Calu3 (cell line): ENCODE measurements around the gene PDE1C. TPM values are rescaled to one million over a fixed set of nuclear protein-coding genes. Genes with fewer than 3 reads are reported as not detected.

Source experiments
- BruUV-seq: library from RNA; stranded (reverse); fragments of 400-500 nt; replicated peaks from 2 replicates; lab custom pipeline; 2021; lab: Mats Ljungman, UMichigan
- CTCF ChIA-PET: fragments of 300-600 bp; sonication (Branson Sonifier 250); formaldehyde crosslinking; loops from one replicate; lab custom pipeline; 2022; ENCODE audit warnings: antibody characterized with exemption; lab: Charles Lee
- DNase-seq: peaks from one replicate; pipeline ENCODE4 v3.0.0; 2022
- H3K27ac Mint-ChIP-seq: one replicate; pipeline ENCODE4 v1.8.0; 2022; ENCODE audit warnings: mixed read lengths; ENCODE audit not compliant: unreplicated experiment
- H3K27me3 Mint-ChIP-seq: one replicate; pipeline ENCODE4 v1.8.0; 2022; ENCODE audit warnings: mixed read lengths; ENCODE audit not compliant: unreplicated experiment
- H3K36me3 Mint-ChIP-seq: one replicate; pipeline ENCODE4 v1.8.0; 2022; ENCODE audit warnings: mild to moderate bottlenecking, moderate library complexity, mixed read lengths; ENCODE audit not compliant: insufficient read depth, unreplicated experiment
- H3K4me1 Mint-ChIP-seq: one replicate; pipeline ENCODE4 v1.8.0; 2022; ENCODE audit warnings: mild to moderate bottlenecking, low read depth, mixed read lengths; ENCODE audit not compliant: unreplicated experiment
- H3K4me3 Mint-ChIP-seq: one replicate; pipeline ENCODE4 v1.8.0; 2022; ENCODE audit warnings: mild to moderate bottlenecking, low read depth, moderate library complexity, mixed read lengths; ENCODE audit not compliant: unreplicated experiment
- H3K9me3 Mint-ChIP-seq: one replicate; pipeline ENCODE4 v1.8.0; 2022; ENCODE audit warnings: low read depth, mixed read lengths; ENCODE audit not compliant: unreplicated experiment
- intact Hi-C: fragments of 100-400 bp; cut with micrococcal nuclease; formaldehyde crosslinking; loops from one replicate; pipeline ENCODE4 v1.10.0; 2022; ENCODE audit not compliant: unreplicated experiment
- total RNA-seq: library from RNA; stranded (reverse); gene quantifications from 2 replicates; pipeline ENCODE4 v1.2.3, GENCODE V29; 2022
- TF ChIP-seq, protein P1 (sequence below): fragments of 200-600 bp; IDR thresholded peaks from one replicate; pipeline ENCODE4 v1.8.0; 2022; ENCODE audit warnings: antibody characterized with exemption; ENCODE audit not compliant: unreplicated experiment

PDE1C gene
- total RNA-seq, 1 experiment from 2014 or later, result 34.0 TPM

DNA sequence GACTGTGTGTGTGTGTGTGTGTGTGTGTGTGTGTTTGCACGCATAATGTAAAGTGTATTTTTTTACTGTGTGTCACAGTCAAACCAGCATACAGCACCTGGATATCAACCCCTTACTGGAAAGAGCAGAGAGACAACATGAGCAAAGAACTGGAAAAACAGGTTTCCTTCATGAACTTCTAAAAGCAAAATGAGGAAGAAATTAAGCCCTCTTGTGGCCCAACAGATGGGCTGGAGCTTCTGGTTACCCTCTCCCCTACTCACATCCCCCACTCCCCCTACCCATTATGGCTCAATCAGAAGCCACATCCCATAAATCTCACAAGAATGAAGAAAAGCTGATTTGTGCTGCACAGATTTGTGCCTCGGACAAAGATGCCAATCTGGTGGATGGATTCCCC is 36.2 kb downstream of the PDE1C start:
- intact Hi-C loops, result no loop called here
- CTCF ChIA-PET, result interaction anchor here (0.6 to 1.5 kb wide), 4 partner anchors 8 to 446 kb away, joined by 3 to 4 read pairs (median 4); no protein-coding TSS in a partner anchor
- DNase-seq, result peak; percentile 39
- Mint-ChIP-seq H3K9me3 (peaks cover 4% of the 10 kb centered on the region), H3K4me3 (peak overlapping the region; percentile 23), H3K27ac (peak overlapping the region; percentile 85), H3K36me3 (peaks cover 15% of the 10 kb centered on the region), H3K27me3 (no peaks in the 10 kb centered on the region), H3K4me1 (peaks cover 84% of the 10 kb centered on the region)
- TF ChIP-seq, protein P1, sequence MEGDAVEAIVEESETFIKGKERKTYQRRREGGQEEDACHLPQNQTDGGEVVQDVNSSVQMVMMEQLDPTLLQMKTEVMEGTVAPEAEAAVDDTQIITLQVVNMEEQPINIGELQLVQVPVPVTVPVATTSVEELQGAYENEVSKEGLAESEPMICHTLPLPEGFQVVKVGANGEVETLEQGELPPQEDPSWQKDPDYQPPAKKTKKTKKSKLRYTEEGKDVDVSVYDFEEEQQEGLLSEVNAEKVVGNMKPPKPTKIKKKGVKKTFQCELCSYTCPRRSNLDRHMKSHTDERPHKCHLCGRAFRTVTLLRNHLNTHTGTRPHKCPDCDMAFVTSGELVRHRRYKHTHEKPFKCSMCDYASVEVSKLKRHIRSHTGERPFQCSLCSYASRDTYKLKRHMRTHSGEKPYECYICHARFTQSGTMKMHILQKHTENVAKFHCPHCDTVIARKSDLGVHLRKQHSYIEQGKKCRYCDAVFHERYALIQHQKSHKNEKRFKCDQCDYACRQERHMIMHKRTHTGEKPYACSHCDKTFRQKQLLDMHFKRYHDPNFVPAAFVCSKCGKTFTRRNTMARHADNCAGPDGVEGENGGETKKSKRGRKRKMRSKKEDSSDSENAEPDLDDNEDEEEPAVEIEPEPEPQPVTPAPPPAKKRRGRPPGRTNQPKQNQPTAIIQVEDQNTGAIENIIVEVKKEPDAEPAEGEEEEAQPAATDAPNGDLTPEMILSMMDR, result peak; percentile 63
- no TSS peak for BruUV-seq

DNA sequence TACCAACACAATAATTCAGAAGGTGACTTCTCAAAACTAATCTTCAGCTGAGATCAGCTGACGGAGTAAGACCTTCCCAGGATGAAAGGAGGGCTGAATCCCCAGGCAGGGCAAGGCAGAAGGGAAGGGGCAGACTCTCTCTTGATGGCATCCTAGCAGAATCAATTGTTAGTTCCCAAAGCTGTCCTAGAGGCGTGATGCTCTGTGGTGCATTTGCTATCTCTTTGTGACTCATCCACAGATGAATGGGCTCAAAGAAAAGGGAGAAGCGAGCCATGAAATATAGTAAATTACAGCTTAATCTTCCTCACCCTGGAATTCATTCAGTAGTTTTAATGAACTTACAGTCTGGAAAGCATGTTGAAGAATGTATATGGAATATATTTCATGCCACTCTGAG is 37.2 kb downstream of the PDE1C start:
- BruUV-seq, result no TSS peak
- intact Hi-C loops, result no loop called here
- peaks cover 74% of the 10 kb centered on the region for H3K4me1 Mint-ChIP-seq
- TF ChIP-seq, protein P1, result no peak
- H3K4me3 Mint-ChIP-seq, result no peak overlapping the region
- H3K27ac Mint-ChIP-seq, result no peak overlapping the region
- H3K36me3 Mint-ChIP-seq, result peaks cover 15% of the 10 kb centered on the region
- H3K9me3 Mint-ChIP-seq, result peaks cover 4% of the 10 kb centered on the region
- CTCF ChIA-PET, result interaction anchor here (0.9 to 1.3 kb wide), 2 partner anchors 9 to 94 kb away, joined by 3 to 4 read pairs; no protein-coding TSS in a partner anchor
- H3K27me3 Mint-ChIP-seq, result no peaks in the 10 kb centered on the region
- DNase-seq, result no peak

DNA sequence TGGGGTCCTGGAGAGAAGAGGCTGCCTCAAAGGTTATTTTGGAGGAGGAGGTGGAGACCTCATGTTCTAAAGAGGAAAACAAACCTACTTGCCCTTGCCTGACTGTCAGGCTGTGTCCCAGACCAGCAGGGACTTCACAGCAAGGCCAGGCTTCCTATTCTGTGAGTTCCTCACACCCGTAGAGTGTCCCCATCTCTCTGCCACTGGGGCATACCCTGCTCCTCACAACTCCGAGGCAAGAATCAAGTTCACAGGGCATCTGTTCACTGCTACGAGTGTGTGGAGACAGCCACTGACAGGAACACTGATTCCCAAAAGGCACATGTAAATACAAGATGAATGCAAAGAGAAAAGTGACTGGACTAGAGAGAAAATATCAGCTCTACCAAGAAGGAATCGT is 38.0 kb downstream of the PDE1C start:
- H3K4me1 Mint-ChIP-seq, result peaks cover 66% of the 10 kb centered on the region
- TF ChIP-seq, protein P1, result no peak
- H3K36me3 Mint-ChIP-seq, result peaks cover 15% of the 10 kb centered on the region
- intact Hi-C loops, result no loop called here
- CTCF ChIA-PET, result interaction anchor here (0.9 kb wide), 1 partner anchor 93 kb away, joined by 4 read pairs; no protein-coding TSS in a partner anchor
- H3K27ac Mint-ChIP-seq, result no peak overlapping the region
- no peak for DNase-seq
- H3K27me3 Mint-ChIP-seq, result no peaks in the 10 kb centered on the region
- peaks cover 4% of the 10 kb centered on the region for H3K9me3 Mint-ChIP-seq
- BruUV-seq, result no TSS peak
- no peak overlapping the region for H3K4me3 Mint-ChIP-seq

DNA sequence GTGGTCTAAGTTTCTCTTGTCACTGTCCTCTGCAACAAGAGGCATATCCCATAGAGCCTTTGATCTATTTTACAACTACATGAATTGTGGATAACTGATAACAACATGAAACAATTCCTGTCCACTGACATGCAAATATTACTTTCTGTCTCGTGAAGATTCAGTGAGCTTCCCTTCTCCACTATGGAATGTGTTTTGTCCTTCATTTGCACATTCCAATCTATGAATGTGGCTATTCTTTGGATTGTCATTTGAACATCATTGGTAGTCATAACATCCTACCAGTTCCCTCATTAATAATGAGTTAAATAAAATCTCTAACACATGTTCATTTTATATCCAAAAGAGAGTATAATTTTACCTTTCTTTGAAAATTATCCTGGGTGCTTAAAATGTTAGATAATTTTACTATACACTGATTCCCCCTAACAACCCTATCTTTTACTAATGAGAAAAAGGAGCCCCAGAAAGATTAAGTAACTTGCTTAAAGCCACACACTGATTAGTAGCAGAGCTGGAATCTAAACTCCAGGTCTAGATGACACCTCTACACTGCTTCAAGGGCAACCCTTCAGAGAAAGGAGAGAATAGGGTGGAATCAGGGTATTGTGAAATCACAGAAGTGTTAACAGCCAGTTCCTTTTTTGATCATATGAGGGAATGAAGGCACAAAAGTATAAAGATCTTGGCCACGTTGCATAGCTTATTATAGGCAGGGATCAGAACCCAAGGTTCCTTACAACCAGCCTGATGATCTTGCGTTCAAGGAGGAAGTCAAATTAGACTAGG is 39.1 kb downstream of the PDE1C start:
- H3K27ac Mint-ChIP-seq, result no peak overlapping the region
- intact Hi-C loops, result no loop called here
- no peak for DNase-seq
- BruUV-seq, result no TSS peak
- H3K36me3 Mint-ChIP-seq, result peaks cover 15% of the 10 kb centered on the region
- CTCF ChIA-PET, result interaction anchor here (1.0 kb wide), 1 partner anchor 104 kb away, joined by 4 read pairs; no protein-coding TSS in a partner anchor
- peaks cover 55% of the 10 kb centered on the region for H3K4me1 Mint-ChIP-seq
- TF ChIP-seq, protein P1, result no peak
- no peak overlapping the region for H3K4me3 Mint-ChIP-seq
- H3K9me3 Mint-ChIP-seq, result peaks cover 4% of the 10 kb centered on the region
- no peaks in the 10 kb centered on the region for H3K27me3 Mint-ChIP-seq
